ENCODE measurements around the gene CADPS.

Gene CADPS

GRCh38 chr3:62451211-62451887 lies 423.9 kb downstream of the CADPS start:
- H3K4me1 ChIP-seq (ENCODE audit: low read depth, poor library complexity, severe bottlenecking): no peaks in the 10 kb centered on the region
- no peak overlapping the region for H3K4me2 ChIP-seq
- H3K4me3 ChIP-seq (IDR thresholded peaks at IDR 0.05; ENCODE audit: insufficient read depth, low read depth, low read length): no peak overlapping the region
- no peaks in the 10 kb centered on the region for H3K36me3 ChIP-seq (ENCODE audit: insufficient read depth)
- H3K27me3 ChIP-seq (ENCODE audit: insufficient read depth, low read depth): no peaks in the 10 kb centered on the region
- no peak overlapping the region for H2AFZ ChIP-seq (ENCODE audit: low read depth)
- H3K79me2 ChIP-seq (ENCODE audit: insufficient read depth, low read depth): no peaks in the 10 kb centered on the region
- H3K9ac ChIP-seq: no peak overlapping the region
- no peak for TF ChIP-seq CTCF (conservative IDR thresholded peaks at IDR 0.05; ENCODE audit: low read depth, low read length)
- no peak overlapping the region for H3K27ac ChIP-seq
- H4K20me1 ChIP-seq (ENCODE audit: insufficient read depth): no peaks in the 10 kb centered on the region

- no peak overlapping the region for H2AFZ ChIP-seq (ENCODE audit: low read depth)
- no peaks in the 10 kb centered on the region for H3K79me2 ChIP-seq (ENCODE audit: insufficient read depth, low read depth)
- H3K4me3 ChIP-seq (IDR thresholded peaks at IDR 0.05; ENCODE audit: insufficient read depth, low read depth, low read length): no peak overlapping the region
- no peak overlapping the region for H3K4me2 ChIP-seq
- peaks cover 8% of the 10 kb centered on the region for H3K4me1 ChIP-seq (ENCODE audit: low read depth, poor library complexity, severe bottlenecking)
- H3K27ac ChIP-seq: no peak overlapping the region
- H3K27me3 ChIP-seq (ENCODE audit: insufficient read depth, low read depth): no peaks in the 10 kb centered on the region
- H3K36me3 ChIP-seq (ENCODE audit: insufficient read depth): no peaks in the 10 kb centered on the region
- H3K9ac ChIP-seq: no peak overlapping the region
- no peaks in the 10 kb centered on the region for H4K20me1 ChIP-seq (ENCODE audit: insufficient read depth)
- TF ChIP-seq CTCF (conservative IDR thresholded peaks at IDR 0.05; ENCODE audit: low read depth, low read length): no peak
Observed at GRCh38 chr3:62446337-62446940, 428.8 kb downstream of the CADPS start.

- H3K27me3 ChIP-seq (ENCODE audit: insufficient read depth, low read depth): no peaks in the 10 kb centered on the region
- no peak overlapping the region for H3K4me2 ChIP-seq
- no peak overlapping the region for H3K27ac ChIP-seq
- H2AFZ ChIP-seq (ENCODE audit: low read depth): no peak overlapping the region
- no peaks in the 10 kb centered on the region for H3K79me2 ChIP-seq (ENCODE audit: insufficient read depth, low read depth)
- no peak for TF ChIP-seq CTCF (conservative IDR thresholded peaks at IDR 0.05; ENCODE audit: low read depth, low read length)
- peaks cover 8% of the 10 kb centered on the region for H3K4me1 ChIP-seq (ENCODE audit: low read depth, poor library complexity, severe bottlenecking)
- no peak overlapping the region for H3K4me3 ChIP-seq (IDR thresholded peaks at IDR 0.05; ENCODE audit: insufficient read depth, low read depth, low read length)
- H4K20me1 ChIP-seq (ENCODE audit: insufficient read depth): no peaks in the 10 kb centered on the region
- H3K9ac ChIP-seq: no peak overlapping the region
- no peaks in the 10 kb centered on the region for H3K36me3 ChIP-seq (ENCODE audit: insufficient read depth)
Observed at GRCh38 chr3:62445275-62445674, 429.9 kb downstream of the CADPS start.

- H3K4me1 ChIP-seq (ENCODE audit: low read depth, poor library complexity, severe bottlenecking): peaks cover 3% of the 10 kb centered on the region
- no peak overlapping the region for H3K4me2 ChIP-seq
- H3K9ac ChIP-seq: no peak overlapping the region
- H3K27me3 ChIP-seq (ENCODE audit: insufficient read depth, low read depth): no peaks in the 10 kb centered on the region
- H3K27ac ChIP-seq: no peak overlapping the region
- H3K4me3 ChIP-seq (IDR thresholded peaks at IDR 0.05; ENCODE audit: insufficient read depth, low read depth, low read length): no peak overlapping the region
- H3K79me2 ChIP-seq (ENCODE audit: insufficient read depth, low read depth): no peaks in the 10 kb centered on the region
- TF ChIP-seq CTCF (conservative IDR thresholded peaks at IDR 0.05; ENCODE audit: low read depth, low read length): no peak
- no peaks in the 10 kb centered on the region for H4K20me1 ChIP-seq (ENCODE audit: insufficient read depth)
- H2AFZ ChIP-seq (ENCODE audit: low read depth): no peak overlapping the region
- no peaks in the 10 kb centered on the region for H3K36me3 ChIP-seq (ENCODE audit: insufficient read depth)
Observed at GRCh38 chr3:62439978-62440377, 435.2 kb downstream of the CADPS start.

All from KMS-11 (cell line).